Smooth muscle cell (in vitro differentiated cells): ENCODE data around the gene THPO. TPM values are rescaled to one million over a fixed set of nuclear protein-coding genes. Genes with fewer than 3 reads are reported as not detected.

ENCODE experiments used
- DNase-seq: peaks from one replicate; lab custom pipeline; 2025; ENCODE audit not compliant: unreplicated experiment; lab: John Stamatoyannopoulos, UW
- H2AFZ ChIP-seq: fragments of 200-600 bp; sonication (generic); 2 replicates; pipeline ENCODE4 v1.6.0; 2016; ENCODE audit warnings: antibody characterized with exemption, low read depth, mild to moderate bottlenecking
- H3F3A ChIP-seq: fragments of 200-600 bp; sonication (generic); 2 replicates; pipeline ENCODE4 v1.6.0; 2017; ENCODE audit warnings: antibody characterized with exemption, low read depth
- H3K27ac ChIP-seq: fragments of 200-600 bp; sonication (generic); 2 replicates; pipeline ENCODE4 v1.5.1; 2016; ENCODE audit warnings: low read depth, mild to moderate bottlenecking
- H3K27me3 ChIP-seq: fragments of 200-600 bp; sonication (generic); 2 replicates; pipeline ENCODE4 v1.6.1; 2016; ENCODE audit warnings: low read depth, mild to moderate bottlenecking
- H3K36me3 ChIP-seq: fragments of 200-600 bp; sonication (generic); 2 replicates; pipeline ENCODE4 v1.5.1; 2016; ENCODE audit warnings: low read depth
- H3K4me1 ChIP-seq: fragments of 200-600 bp; sonication (generic); 2 replicates; pipeline ENCODE4 v1.5.1; 2016; ENCODE audit warnings: low read depth
- H3K4me2 ChIP-seq: fragments of 200-600 bp; sonication (generic); 2 replicates; pipeline ENCODE4 v1.6.0; 2016; ENCODE audit warnings: mild to moderate bottlenecking
- H3K4me3 ChIP-seq: fragments of 200-600 bp; sonication (generic); 2 replicates; pipeline ENCODE4 v1.5.1; 2016; ENCODE audit warnings: mild to moderate bottlenecking
- H3K79me2 ChIP-seq: fragments of 200-600 bp; sonication (generic); 2 replicates; pipeline ENCODE4 v1.6.0; 2016; ENCODE audit warnings: low read depth, mild to moderate bottlenecking
- H3K9ac ChIP-seq: fragments of 200-600 bp; sonication (generic); 2 replicates; pipeline ENCODE4 v1.6.0; 2016; ENCODE audit warnings: low read depth
- H3K9me3 ChIP-seq: fragments of 200-600 bp; sonication (generic); replicated peaks from 2 replicates; pipeline ENCODE4 v1.5.1; 2016; ENCODE audit warnings: low read depth
- H4K20me1 ChIP-seq: fragments of 200-600 bp; sonication (generic); 2 replicates; pipeline ENCODE4 v1.6.0; 2016; ENCODE audit warnings: low read depth
- WGBS: methylation state at CpG from one replicate; pipeline ENCODE4 v1.1.7; 2016; ENCODE audit warnings: low lambda C conversion rate; 5-methylcytosine and 5-hydroxymethylcytosine counted together
- polyA plus RNA-seq: library from polyadenylated mRNA; unstranded; fragments of >200 nt; fragmentation: Nextera tagmentation; extraction: Ambion mirVana; gene quantifications from 2 replicates; pipeline ENCODE4 v1.2.1, GENCODE V29; 2016
- total RNA-seq: library from RNA; depleted of rRNA; stranded (reverse); fragments of >200 nt; gene quantifications from 2 replicates; pipeline ENCODE4 v1.2.3, GENCODE V29; 2014
- TF ChIP-seq, protein P1 (sequence below): fragments of 200-600 bp; sonication (generic); IDR thresholded peaks from 2 replicates; pipeline ENCODE4 v1.5.1; 2017; ENCODE audit warnings: borderline replicate concordance, mild to moderate bottlenecking, antibody characterized with exemption; ENCODE audit not compliant: insufficient read depth, poor library complexity, severe bottlenecking

The THPO gene
- total and polyA plus RNA-seq, 2 experiments from 2014 or later, result 0.45 TPM; not detected in 1

DNA sequence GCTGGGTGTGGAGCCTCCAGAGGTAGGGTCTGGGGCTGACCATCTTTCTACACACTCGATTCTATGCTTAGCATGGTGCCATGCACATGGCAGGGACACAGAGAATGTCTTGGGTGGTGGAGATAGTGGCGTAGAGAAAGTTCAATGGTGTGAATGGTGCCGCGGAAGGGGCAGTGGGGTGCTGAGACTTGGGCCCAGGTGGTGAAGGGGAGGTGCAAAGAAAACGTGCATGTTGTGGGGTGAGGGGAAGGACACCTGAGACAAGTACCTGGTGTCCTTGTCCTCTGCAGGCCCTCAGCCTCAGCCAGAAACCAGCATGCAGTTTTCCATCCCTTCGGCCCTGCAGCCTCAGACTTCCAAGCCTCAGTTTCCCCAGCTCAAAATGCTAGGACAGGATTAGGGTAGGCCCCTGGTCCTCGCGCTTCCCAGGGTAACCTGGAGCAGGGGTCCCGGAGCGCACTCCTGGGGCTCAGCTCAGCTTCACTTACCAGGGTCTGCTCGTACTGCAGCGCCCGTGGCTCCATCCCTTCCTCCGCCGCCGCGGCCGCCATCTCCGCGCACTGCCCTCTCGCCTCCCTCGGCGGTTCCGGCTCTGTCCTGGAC lies 17.0 kb downstream of the THPO start:
- peaks cover 12% of the 10 kb centered on the region for H3F3A ChIP-seq
- H3K36me3 ChIP-seq, result peaks cover 4% of the 10 kb centered on the region
- peaks cover 15% of the 10 kb centered on the region for H3K4me1 ChIP-seq
- peak overlapping the region; percentile 64 for H3K9ac ChIP-seq
- no peaks in the 10 kb centered on the region for H3K27me3 ChIP-seq
- H3K9me3 ChIP-seq, result no peaks in the 10 kb centered on the region
- peaks cover 24% of the 10 kb centered on the region for H3K79me2 ChIP-seq
- no peak overlapping the region for H2AFZ ChIP-seq
- DNase-seq, result no peak
- peak overlapping the region; percentile 77 for H3K4me3 ChIP-seq
- 9% methylated on average over 24 of the region's 24 CpGs for WGBS
- no peak overlapping the region for H3K27ac ChIP-seq
- H4K20me1 ChIP-seq, result peaks cover 10% of the 10 kb centered on the region
- peak overlapping the region; percentile 92 for H3K4me2 ChIP-seq
- TF ChIP-seq, protein P1, sequence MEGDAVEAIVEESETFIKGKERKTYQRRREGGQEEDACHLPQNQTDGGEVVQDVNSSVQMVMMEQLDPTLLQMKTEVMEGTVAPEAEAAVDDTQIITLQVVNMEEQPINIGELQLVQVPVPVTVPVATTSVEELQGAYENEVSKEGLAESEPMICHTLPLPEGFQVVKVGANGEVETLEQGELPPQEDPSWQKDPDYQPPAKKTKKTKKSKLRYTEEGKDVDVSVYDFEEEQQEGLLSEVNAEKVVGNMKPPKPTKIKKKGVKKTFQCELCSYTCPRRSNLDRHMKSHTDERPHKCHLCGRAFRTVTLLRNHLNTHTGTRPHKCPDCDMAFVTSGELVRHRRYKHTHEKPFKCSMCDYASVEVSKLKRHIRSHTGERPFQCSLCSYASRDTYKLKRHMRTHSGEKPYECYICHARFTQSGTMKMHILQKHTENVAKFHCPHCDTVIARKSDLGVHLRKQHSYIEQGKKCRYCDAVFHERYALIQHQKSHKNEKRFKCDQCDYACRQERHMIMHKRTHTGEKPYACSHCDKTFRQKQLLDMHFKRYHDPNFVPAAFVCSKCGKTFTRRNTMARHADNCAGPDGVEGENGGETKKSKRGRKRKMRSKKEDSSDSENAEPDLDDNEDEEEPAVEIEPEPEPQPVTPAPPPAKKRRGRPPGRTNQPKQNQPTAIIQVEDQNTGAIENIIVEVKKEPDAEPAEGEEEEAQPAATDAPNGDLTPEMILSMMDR, result no peak

- WGBS, result 67% methylated on average over 12 of the region's 12 CpGs
- no peak overlapping the region for H2AFZ ChIP-seq
- H3K4me1 ChIP-seq, result peaks cover 15% of the 10 kb centered on the region
- H3K36me3 ChIP-seq, result peaks cover 4% of the 10 kb centered on the region
- H3K4me2 ChIP-seq, result peak overlapping the region; percentile 92
- no peak overlapping the region for H3K9ac ChIP-seq
- H3K27ac ChIP-seq, result no peak overlapping the region
- peak overlapping the region; percentile 77 for H3K4me3 ChIP-seq
- H3K9me3 ChIP-seq, result no peaks in the 10 kb centered on the region
- TF ChIP-seq, protein P1, result no peak
- peaks cover 12% of the 10 kb centered on the region for H3F3A ChIP-seq
- H3K79me2 ChIP-seq, result peaks cover 24% of the 10 kb centered on the region
- no peak for DNase-seq
- peaks cover 9% of the 10 kb centered on the region for H4K20me1 ChIP-seq
- H3K27me3 ChIP-seq, result no peaks in the 10 kb centered on the region
These were observed 17.7 kb downstream of the THPO start for GRCh38 chr3:184360070-184360928.

DNA sequence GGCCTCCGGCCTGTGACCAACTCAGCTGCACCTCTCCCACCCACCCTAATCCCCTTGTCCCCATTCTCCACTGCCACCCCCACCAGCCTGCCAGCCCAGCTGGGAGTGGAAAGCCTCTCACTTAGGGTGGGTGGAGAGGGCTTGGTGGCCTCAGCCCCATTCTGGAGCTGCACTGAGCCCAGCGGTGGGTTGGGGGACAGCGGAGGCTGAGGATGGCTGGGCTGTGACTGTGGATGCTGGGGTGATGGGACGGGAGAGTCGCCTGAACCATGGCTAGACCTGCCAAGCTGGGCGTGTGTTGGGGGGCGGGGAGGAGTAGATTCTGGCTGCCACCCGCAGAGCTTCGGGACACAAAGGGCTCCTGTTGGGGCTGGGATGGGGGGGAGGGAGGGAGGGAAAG lies 18.4 kb downstream of the THPO start:
- Histone ChIP-seq H3K9ac (no peak overlapping the region), H3K79me2 (peaks cover 18% of the 10 kb centered on the region), H3K4me2 (no peak overlapping the region), H3K27me3 (no peaks in the 10 kb centered on the region), H4K20me1 (peaks cover 2% of the 10 kb centered on the region), H3K4me1 (peaks cover 15% of the 10 kb centered on the region), H3K36me3 (no peaks in the 10 kb centered on the region), H3F3A (peaks cover 6% of the 10 kb centered on the region), H3K4me3 (no peak overlapping the region), H2AFZ (no peak overlapping the region), H3K9me3 (no peaks in the 10 kb centered on the region), H3K27ac (no peak overlapping the region)
- no peak for DNase-seq
- 72% methylated on average over 7 of the region's 9 CpGs for WGBS
- TF ChIP-seq, protein P1, result no peak
